HCT116 (cell line): Measurements from ENCODE around the gene NINJ1. TPM values are rescaled to one million over a fixed set of nuclear protein-coding genes. Genes with fewer than 3 reads are reported as not detected.

Source experiments
- ATAC-seq: fragments of 200-7000 bp; cut with Tn5 transposase; 2 replicates; pipeline ENCODE4 v1.9.1; 2020; ENCODE audit warnings: mild to moderate bottlenecking, moderate library complexity
- BruUV-seq: library from RNA; stranded (reverse); fragments of 400-500 nt; replicated peaks from 2 replicates; lab custom pipeline; 2021; lab: Mats Ljungman, UMichigan
- CTCF ChIA-PET: fragments of 300-600 bp; sonication (Branson Sonifier 250); formaldehyde crosslinking; loops from one replicate; lab custom pipeline; 2021; ENCODE audit warnings: antibody characterized with exemption; lab: Charles Lee
- POLR2A ChIA-PET: fragments of 300-600, 350-600 bp; sonication (Branson Sonifier 250); formaldehyde crosslinking; loops from one replicate; lab custom pipeline; 2021; ENCODE audit warnings: antibody characterized with exemption; lab: Charles Lee
- RAD21 ChIA-PET, 2 experiments: fragments of 300-600 bp; sonication (Branson Sonifier 250); formaldehyde crosslinking; loops; one replicate each; lab custom pipeline; 2023; ENCODE audit warnings: low total read pairs in 2 of 2; ENCODE audit not compliant: uncharacterized antibody in 2 of 2, unreplicated experiment in 2 of 2, low non-redundant PET in 1 of 2; lab: Charles Lee
- DNase-seq: peaks from one replicate; pipeline ENCODE4 v3.0.0-alpha.2; 2010; ENCODE audit warnings: low read depth, low spot score
- H2AFZ ChIP-seq: fragments of 200-600 bp; shearing (Covaris generic), sonication (generic); 2 replicates; pipeline ENCODE4 v1.6.1; 2017; ENCODE audit warnings: low read depth, mixed run types, mixed read lengths, antibody characterized with exemption, low read length; ENCODE audit not compliant: poor library complexity, severe bottlenecking
- H3K27ac ChIP-seq: 2 replicates; pipeline ENCODE4 v1.5.1; 2012; ENCODE audit warnings: low read depth, low read length
- H3K27me3 ChIP-seq: fragments of 200-600 bp; sonication (generic); 2 replicates; pipeline ENCODE4 v1.6.1; 2016; ENCODE audit warnings: mixed run types, low read length, mixed read lengths; ENCODE audit not compliant: insufficient read depth
- H3K36me3 ChIP-seq, 2 experiments: fragments of 200-500 bp in 1 of 2; fragments of 200-600 bp in 1 of 2; sonication (Bioruptor generic) in 1 of 2; sonication (generic) in 1 of 2; 2 replicates each; pipeline versions ENCODE4 v1.5.1 to v1.6.1; 2014 to 2016; ENCODE audit warnings: low read length in 2 of 2, inconsistent platforms in 1 of 2, mixed read lengths in 1 of 2, mixed run types in 1 of 2; ENCODE audit not compliant: insufficient read depth in 2 of 2, control insufficient read depth in 1 of 2
- H3K4me1 ChIP-seq, 2 experiments: fragments of 200-600 bp in 1 of 2; sonication (generic) in 1 of 2; 2 replicates each; pipeline versions ENCODE4 v1.5.1 to v1.6.1; 2012 to 2017; ENCODE audit warnings: low read length in 2 of 2, inconsistent platforms in 1 of 2, mild to moderate bottlenecking in 1 of 2, mixed read lengths in 1 of 2, mixed run types in 1 of 2, moderate library complexity in 1 of 2; ENCODE audit not compliant: insufficient read depth in 2 of 2, control insufficient read depth in 1 of 2
- H3K4me2 ChIP-seq: fragments of 200-600 bp; sonication (generic); 2 replicates; pipeline ENCODE4 v1.6.1; 2017; ENCODE audit warnings: mixed run types, low read length, mixed read lengths
- H3K4me3 ChIP-seq, 2 experiments: fragments of 200-600 bp in 1 of 2; sonication (generic) in 1 of 2; replicated peaks in 1 of 2; 2 replicates each; pipeline ENCODE4 v1.5.1; 2011 to 2016; ENCODE audit warnings: low read length in 2 of 2, control low read depth in 1 of 2, low read depth in 1 of 2, mild to moderate bottlenecking in 1 of 2, mixed read lengths in 1 of 2, mixed run types in 1 of 2
- H3K79me2 ChIP-seq: fragments of 200-600 bp; sonication (generic); 2 replicates; pipeline ENCODE4 v1.6.1; 2017; ENCODE audit warnings: mild to moderate bottlenecking, mixed run types, low read length, moderate library complexity, mixed read lengths; ENCODE audit not compliant: insufficient read depth
- H3K9ac ChIP-seq: fragments of 200-600 bp; sonication (generic); 2 replicates; pipeline ENCODE4 v1.6.1; 2016; ENCODE audit warnings: low read length, mixed read lengths
- H3K9me2 ChIP-seq: fragments of 200-600 bp; sonication (generic), shearing (Covaris generic); 2 replicates; pipeline ENCODE4 v1.6.1; 2017; ENCODE audit warnings: mixed run types, mild to moderate bottlenecking, moderate library complexity; ENCODE audit not compliant: insufficient read depth
- H3K9me3 ChIP-seq, 2 experiments: fragments of 200-500 bp in 1 of 2; fragments of 200-600 bp in 1 of 2; sonication (Bioruptor generic) in 1 of 2; sonication (generic) in 1 of 2; 2 replicates each; pipeline ENCODE4 v1.6.1; 2014 to 2017; ENCODE audit warnings: low read length in 2 of 2, mixed read lengths in 2 of 2, inconsistent platforms in 1 of 2, low read depth in 1 of 2, mild to moderate bottlenecking in 1 of 2, mixed run types in 1 of 2, moderate library complexity in 1 of 2; ENCODE audit not compliant: control insufficient read depth in 1 of 2, insufficient read depth in 1 of 2
- H4K20me1 ChIP-seq: fragments of 200-600 bp; sonication (generic), shearing (Covaris generic); 2 replicates; pipeline ENCODE4 v1.6.1; 2017; ENCODE audit warnings: mixed run types, mild to moderate bottlenecking, moderate library complexity; ENCODE audit not compliant: insufficient read depth
- ATF3 ChIP-seq: IDR thresholded peaks from 2 replicates; pipeline ENCODE4 v1.6.1; 2012
- CEBPB ChIP-seq: IDR thresholded peaks from 2 replicates; pipeline ENCODE4 v1.6.1; 2012; ENCODE audit warnings: low read depth
- CTCF ChIP-seq, 3 experiments: fragments of 200-600 bp in 1 of 3; sonication (generic) in 1 of 3; IDR thresholded peaks in 2 of 3; conservative IDR thresholded peaks in 1 of 3; 2 replicates each; pipeline ENCODE4 v1.5.1; 2012 to 2017; ENCODE audit warnings: low read depth in 2 of 3, low read length in 2 of 3, antibody characterized with exemption in 1 of 3, borderline replicate concordance in 1 of 3, control low read depth in 1 of 3, mild to moderate bottlenecking in 1 of 3, mixed read lengths in 1 of 3, mixed run types in 1 of 3, moderate library complexity in 1 of 3; ENCODE audit not compliant: insufficient read depth in 1 of 3
- EGR1 ChIP-seq: IDR thresholded peaks from 2 replicates; pipeline ENCODE4 v1.6.1; 2012; ENCODE audit warnings: low read depth
- EZH2 ChIP-seq: fragments of 200-600 bp; sonication (generic); IDR thresholded peaks from 2 replicates; pipeline ENCODE4 v1.6.1; 2017; ENCODE audit warnings: antibody characterized with exemption, mixed run types
- EZH2phosphoT487 ChIP-seq: fragments of 200-600 bp; IDR thresholded peaks from 2 replicates; pipeline ENCODE4 v1.6.1; 2018; ENCODE audit warnings: antibody characterized with exemption, borderline replicate concordance
- FOSL1 ChIP-seq: IDR thresholded peaks from 2 replicates; pipeline ENCODE4 v1.6.1; 2012; ENCODE audit warnings: low read depth
- MAX ChIP-seq: IDR thresholded peaks from 2 replicates; pipeline ENCODE4 v1.6.1; 2012
- POLR2A ChIP-seq: IDR thresholded peaks from 2 replicates; pipeline ENCODE4 v1.7.0; 2011; ENCODE audit warnings: borderline replicate concordance; ENCODE audit not compliant: insufficient read depth, insufficient read length; ENCODE audit errors: extremely low read depth
- POLR2AphosphoS5 ChIP-seq: IDR thresholded peaks from 2 replicates; pipeline ENCODE4 v1.6.1; 2011; ENCODE audit warnings: mild to moderate bottlenecking, low read depth, low read length, moderate library complexity
- RAD21 ChIP-seq: IDR thresholded peaks from 2 replicates; pipeline ENCODE4 v1.6.1; 2012; ENCODE audit warnings: low read depth, mild to moderate bottlenecking
- REST ChIP-seq: IDR thresholded peaks from 2 replicates; pipeline ENCODE4 v1.6.1; 2012; ENCODE audit warnings: low read depth
- SIN3A ChIP-seq: IDR thresholded peaks from 2 replicates; pipeline ENCODE4 v1.6.1; 2012; ENCODE audit warnings: low read depth
- SP1 ChIP-seq: IDR thresholded peaks from 2 replicates; pipeline ENCODE4 v1.6.1; 2012; ENCODE audit warnings: low read depth
- SRF ChIP-seq: IDR thresholded peaks from 2 replicates; pipeline ENCODE4 v1.6.1; 2012; ENCODE audit warnings: low read depth
- TCF7L2 ChIP-seq: IDR thresholded peaks from 2 replicates; pipeline ENCODE4 v1.7.0; 2011; ENCODE audit warnings: borderline replicate concordance, inconsistent platforms; ENCODE audit not compliant: insufficient read depth, insufficient read length; ENCODE audit errors: extremely low read depth
- YY1 ChIP-seq: IDR thresholded peaks from 2 replicates; pipeline ENCODE4 v1.6.1; 2011; ENCODE audit warnings: low read length, low read depth, moderate library complexity, mild to moderate bottlenecking; ENCODE audit not compliant: insufficient replicate concordance; ENCODE audit errors: extremely low read depth
- ZBTB33 ChIP-seq: IDR thresholded peaks from 2 replicates; pipeline ENCODE4 v1.6.1; 2011; ENCODE audit warnings: mild to moderate bottlenecking, low read length, moderate library complexity; ENCODE audit not compliant: insufficient replicate concordance; ENCODE audit errors: extremely low read depth
- ZFX ChIP-seq: fragments of 450-650 bp; IDR thresholded peaks from 2 replicates; pipeline ENCODE4 v1.6.1; 2017
- intact Hi-C: fragments of 100-400 bp; cut with micrococcal nuclease; formaldehyde crosslinking; loops from 2 replicates; pipeline ENCODE4 v1.10.0; 2022
- total RNA-seq: library from RNA; stranded (reverse); gene quantifications from one replicate; pipeline ENCODE4 v1.2.1, GENCODE V29; 2021; ENCODE audit not compliant: unreplicated experiment

NINJ1 gene
- total RNA-seq, 1 experiment from 2014 or later = 34.4 TPM

GRCh38 chr9:93133681-93134014, 403 bp downstream of the NINJ1 start:
- H2AFZ ChIP-seq = no peak overlapping the region
- H4K20me1 ChIP-seq = no peaks in the 10 kb centered on the region
- POLR2A ChIA-PET = interaction anchor here (0.9 to 1.6 kb wide), 6 partner anchors 8 to 35 kb away, joined by 3 to 7 read pairs (median 3); no protein-coding TSS in a partner anchor
- peak overlapping the region; percentile 73 to 87 for H3K4me3 ChIP-seq
- H3K4me2 ChIP-seq = peak overlapping the region; percentile 100
- no peaks in the 10 kb centered on the region for H3K36me3 ChIP-seq
- BruUV-seq = no TSS peak
- TF ChIP-seq EZH2phosphoT487 = no peak
- no peak for TF ChIP-seq POLR2A
- no peak for TF ChIP-seq SRF
- no peak for TF ChIP-seq MAX
- no peak for TF ChIP-seq SIN3A
- no peak for TF ChIP-seq REST
- TF ChIP-seq FOSL1 = no peak
- no peak for TF ChIP-seq RAD21
- TF ChIP-seq POLR2AphosphoS5 = no peak
- no peak for TF ChIP-seq ATF3
- no peak for TF ChIP-seq YY1
- no peak for TF ChIP-seq ZFX
- no peak for TF ChIP-seq CEBPB
- TF ChIP-seq TCF7L2 = no peak
- no peak for TF ChIP-seq EGR1
- TF ChIP-seq SP1 = no peak
- TF ChIP-seq CTCF (IDR thresholded peaks at IDR 0.05 in 2 of 3, conservative IDR thresholded peaks at IDR 0.05 in 1 of 3; ENCODE audit: borderline replicate concordance in 1 of 3, insufficient read depth in 1 of 3, low read depth in 2 of 3, low read length in 2 of 3) = no peak
- TF ChIP-seq EZH2 = no peak
- no peak for TF ChIP-seq ZBTB33
- peaks cover 17 to 25% of the 10 kb centered on the region in 2 experiments for H3K4me1 ChIP-seq
- peak overlapping the region; percentile 83 for H3K27ac ChIP-seq
- H3K9me3 ChIP-seq = no peaks in the 10 kb centered on the region
- H3K79me2 ChIP-seq = peaks cover 22% of the 10 kb centered on the region; the same call in 1 of the 2 replicates
- H3K9ac ChIP-seq = peak overlapping the region; percentile 87
- H3K9me2 ChIP-seq = no peaks in the 10 kb centered on the region
- peak; percentile 54 for ATAC-seq
- no peak for DNase-seq
- RAD21 ChIA-PET = no interaction called here
- intact Hi-C loops = no loop called here
- CTCF ChIA-PET = interaction anchor here (0.9 to 1.0 kb wide), 2 partner anchors 14 to 25 kb away, joined by 3 to 4 read pairs; no protein-coding TSS in a partner anchor
- no peaks in the 10 kb centered on the region for H3K27me3 ChIP-seq
